ENCODE data around the gene GMIP. TPM values are rescaled to one million over a fixed set of nuclear protein-coding genes. Genes with fewer than 3 reads are reported as not detected.
A peak's percentile ranks its signal among the peaks of the same experiment; 100 is the strongest.
"Not testable (repeated sequence)": the region's sequence is repeated elsewhere in the genome, so short reads cannot be mapped to it uniquely, and the experiment has no call there.

Gene GMIP
- total RNA-seq (2022) (17.2 and 17.3 TPM in 2 replicates), Bru-seq, nascent RNA (percentile 49 among the genes with signal in this experiment), BruChase-seq, experiment 1, labeled RNA remaining after a 6-hour chase (percentile 57 among the genes with signal in this experiment), BruChase-seq, experiment 2, labeled RNA remaining after a 2-hour chase (percentile 52 among the genes with signal in this experiment)
- long read RNA-seq, transcript GMIP-201 (21 exons, 3,538 nt): major isoform, 5 of 19 reads
- long read RNA-seq, partial matches to known transcripts: 5 of 19 reads
- long read RNA-seq, other reads (novel, unspliced or antisense): 6 of 19 reads

- CTCF ChIA-PET: interaction anchor here (1.0 to 1.2 kb wide), 2 partner anchors 15 to 111 kb away, joined by 3 to 4 read pairs; no protein-coding TSS in a partner anchor
- H3K27ac Mint-ChIP-seq (ENCODE audit: unreplicated experiment): peak within 1 kb of the TSS; percentile 67
- no TSS peak for BruUV-seq (replicated peaks)
- no peaks in the 10 kb centered on the region for H3K9me3 Mint-ChIP-seq (ENCODE audit: low read depth, unreplicated experiment)
- H3K36me3 Mint-ChIP-seq (ENCODE audit: insufficient read depth, unreplicated experiment): peaks cover 32% of the 10 kb centered on the region
- peak; percentile 79 for DNase-seq
- no peaks in the 10 kb centered on the region for H3K27me3 Mint-ChIP-seq (ENCODE audit: unreplicated experiment)
- intact Hi-C loops (cut with micrococcal nuclease; ENCODE audit: unreplicated experiment): loop anchor here (1.0 kb wide), 1 partner anchor 111 kb away; no protein-coding TSS in a partner anchor
- peak within 1 kb of the TSS; percentile 87 for H3K4me3 Mint-ChIP-seq (ENCODE audit: low read depth, unreplicated experiment)
- H3K4me1 Mint-ChIP-seq (ENCODE audit: low read depth, unreplicated experiment): peaks cover 8% of the 10 kb centered on the region
- peak; percentile 80 for TF ChIP-seq CTCF (IDR thresholded peaks at IDR 0.05; ENCODE audit: unreplicated experiment)
Observed at GRCh38 chr19:19643158-19644053, at the start of gene GMIP. GMIP (minus strand) TSS chr19:19643657; CDS start chr19:19643529, 128 bp downstream.

- DNase-seq: no peak
- CTCF ChIA-PET: no interaction called here
- Mint-ChIP-seq H3K9me3 (ENCODE audit: low read depth, unreplicated experiment) (no peaks in the 10 kb centered on the region), H3K4me3 (ENCODE audit: low read depth, unreplicated experiment) (no peak overlapping the region), H3K27me3 (ENCODE audit: unreplicated experiment) (no peaks in the 10 kb centered on the region), H3K4me1 (ENCODE audit: low read depth, unreplicated experiment) (no peaks in the 10 kb centered on the region), H3K27ac (ENCODE audit: unreplicated experiment) (no peak overlapping the region), H3K36me3 (ENCODE audit: insufficient read depth, unreplicated experiment) (no peaks in the 10 kb centered on the region)
- intact Hi-C loops (cut with micrococcal nuclease; ENCODE audit: unreplicated experiment): no loop called here
- no TSS peak for BruUV-seq (replicated peaks)
- TF ChIP-seq CTCF (IDR thresholded peaks at IDR 0.05; ENCODE audit: unreplicated experiment): no peak
Observed at GRCh38 chr19:19691683-19692082, 48.2 kb upstream of the GMIP start.

- H3K4me1 Mint-ChIP-seq (ENCODE audit: low read depth, unreplicated experiment); H3K27me3 Mint-ChIP-seq (ENCODE audit: unreplicated experiment); H3K27ac Mint-ChIP-seq (ENCODE audit: unreplicated experiment); CTCF ChIA-PET; BruUV-seq (replicated peaks); H3K9me3 Mint-ChIP-seq (ENCODE audit: low read depth, unreplicated experiment); intact Hi-C loops (cut with micrococcal nuclease; ENCODE audit: unreplicated experiment); H3K4me3 Mint-ChIP-seq (ENCODE audit: low read depth, unreplicated experiment); DNase-seq; H3K36me3 Mint-ChIP-seq (ENCODE audit: insufficient read depth, unreplicated experiment): not testable (repeated sequence)
Observed at GRCh38 chr19:19689023-19689422, 45.6 kb upstream of the GMIP start.

GRCh38 chr19:19687090-19687489 is 43.6 kb upstream of the GMIP start:
- no peak for DNase-seq
- H3K27me3 Mint-ChIP-seq (ENCODE audit: unreplicated experiment): no peaks in the 10 kb centered on the region
- no TSS peak for BruUV-seq (replicated peaks)
- H3K9me3 Mint-ChIP-seq (ENCODE audit: low read depth, unreplicated experiment): peaks cover 3% of the 10 kb centered on the region
- no peak for TF ChIP-seq CTCF (IDR thresholded peaks at IDR 0.05; ENCODE audit: unreplicated experiment)
- H3K4me1 Mint-ChIP-seq (ENCODE audit: low read depth, unreplicated experiment): no peaks in the 10 kb centered on the region
- H3K4me3 Mint-ChIP-seq (ENCODE audit: low read depth, unreplicated experiment): no peak overlapping the region
- CTCF ChIA-PET: no interaction called here
- no peaks in the 10 kb centered on the region for H3K36me3 Mint-ChIP-seq (ENCODE audit: insufficient read depth, unreplicated experiment)
- no peak overlapping the region for H3K27ac Mint-ChIP-seq (ENCODE audit: unreplicated experiment)
- intact Hi-C loops (cut with micrococcal nuclease; ENCODE audit: unreplicated experiment): no loop called here
